K562 (cell line): ENCODE results near the gene TINCR. TPM values are rescaled to one million over a fixed set of nuclear protein-coding genes. Genes with fewer than 3 reads are reported as not detected.

ENCODE experiments used
- ATAC-seq: fragments of 200-7000 bp; cut with Tn5 transposase; 3 replicates; pipeline ENCODE4 v1.9.1; 2020; ENCODE audit warnings: moderate library complexity
- BruUV-seq: library from RNA; stranded (reverse); fragments of 400-500 nt; replicated peaks from 2 replicates; lab custom pipeline; 2021; lab: Mats Ljungman, UMichigan
- CTCF ChIA-PET: fragments of 300-600 bp; formaldehyde crosslinking; extraction: SDS; loops from one replicate; lab custom pipeline; 2021; ENCODE audit warnings: low intra/inter-chr PET ratio; lab: Yijun Ruan, JAX
- POLR2A ChIA-PET: fragments of 300-600, 350-650 bp; sonication (Branson Sonifier 250); formaldehyde crosslinking; extraction: SDS; loops from one replicate; lab custom pipeline; 2021; ENCODE audit warnings: antibody characterized with exemption, inconsistent platforms; lab: Yijun Ruan, JAX
- DNase-seq, 4 experiments: peaks; one replicate each; pipeline versions ENCODE4 v3.0.0 to v3.0.0-alpha.2; 2011 to 2018; ENCODE audit warnings: low spot score in 3 of 4, mixed read lengths in 3 of 4; ENCODE audit errors: extremely low read depth in 1 of 4
- FAIRE-seq: peaks from 2 replicates; lab custom pipeline; 2011; peaks lifted over from hg19 to GRCh38; lab: Jason Lieb, UNC
- H2AFZ ChIP-seq: 2 replicates; pipeline ENCODE4 v1.6.0; 2011; ENCODE audit warnings: low read depth, low read length, control low read depth, inconsistent platforms
- H3K27ac ChIP-seq: fragments of 200-600 bp; 3 replicates; pipeline ENCODE4 v1.8.0; 2011; ENCODE audit warnings: low read depth, mild to moderate bottlenecking, control low read depth, inconsistent platforms, low read length, moderate library complexity, mixed read lengths; ENCODE audit errors: extremely low read depth
- H3K27me3 ChIP-seq, 2 experiments: fragments of 300-600 bp in 1 of 2; 2 replicates in 1 of 2; 3 replicates in 1 of 2; pipeline versions ENCODE4 v1.6.0 to v1.8.0; 2011; ENCODE audit warnings: inconsistent platforms in 2 of 2, low read length in 2 of 2, mild to moderate bottlenecking in 1 of 2, mixed read lengths in 1 of 2, moderate library complexity in 1 of 2; ENCODE audit not compliant: control insufficient read depth in 2 of 2, insufficient read depth in 2 of 2
- H3K36me3 ChIP-seq: fragments of 300-600 bp; 3 replicates; pipeline ENCODE4 v1.8.0; 2011; ENCODE audit warnings: mild to moderate bottlenecking, low read length, inconsistent platforms; ENCODE audit not compliant: control insufficient read depth, insufficient read depth
- H3K4me1 ChIP-seq, 2 experiments: fragments of 200-600 bp in 1 of 2; replicated peaks in 1 of 2; 2 replicates in 1 of 2; 3 replicates in 1 of 2; pipeline versions ENCODE4 v1.5.1 to v1.8.0; 2011; ENCODE audit warnings: inconsistent platforms in 2 of 2, low read length in 2 of 2, mild to moderate bottlenecking in 1 of 2, mixed read lengths in 1 of 2, moderate library complexity in 1 of 2; ENCODE audit not compliant: control insufficient read depth in 2 of 2, insufficient read depth in 2 of 2
- H3K4me2 ChIP-seq: 2 replicates; pipeline ENCODE4 v1.6.1; 2011; ENCODE audit warnings: low read length, control low read depth, inconsistent platforms, mixed read lengths; ENCODE audit not compliant: insufficient read depth
- H3K4me3 ChIP-seq: fragments of 200-600 bp; sonication (generic), shearing (Covaris generic); 2 replicates; pipeline ENCODE4 v1.5.1; 2016; ENCODE audit warnings: control low read depth, inconsistent platforms
- H3K79me2 ChIP-seq: fragments of 200-600 bp; 3 replicates; pipeline ENCODE4 v1.8.0; 2011; ENCODE audit warnings: low read length, inconsistent platforms; ENCODE audit not compliant: control insufficient read depth, insufficient read depth
- H3K9ac ChIP-seq, 2 experiments: 2 replicates each; pipeline versions ENCODE4 v1.6.0 to v1.6.1; 2011; ENCODE audit warnings: low read depth in 2 of 2, low read length in 2 of 2, control low read depth in 1 of 2, inconsistent platforms in 1 of 2, mild to moderate bottlenecking in 1 of 2, mixed read lengths in 1 of 2; ENCODE audit not compliant: insufficient read depth in 1 of 2
- H3K9me1 ChIP-seq: one replicate; pipeline ENCODE4 v1.6.0; 2011; ENCODE audit warnings: inconsistent platforms, mild to moderate bottlenecking, low read length, moderate library complexity; ENCODE audit not compliant: control insufficient read depth, insufficient read depth
- H3K9me3 ChIP-seq: replicated peaks from 2 replicates; pipeline ENCODE4 v1.5.1; 2011; ENCODE audit warnings: low read depth, low read length, inconsistent platforms; ENCODE audit not compliant: control insufficient read depth, insufficient read depth
- H4K20me1 ChIP-seq: replicated peaks from 2 replicates; pipeline ENCODE4 v1.6.1; 2011; ENCODE audit warnings: low read length, inconsistent platforms, mixed read lengths; ENCODE audit not compliant: control insufficient read depth, insufficient read depth
- BCOR ChIP-seq: fragments of 450-650 bp; IDR thresholded peaks from 2 replicates; pipeline ENCODE4 v1.6.1; 2016
- JUNB ChIP-seq: fragments of 450-650 bp; formaldehyde crosslinking; conservative IDR thresholded peaks from 2 replicates; pipeline ENCODE4 v1.4.0; 2020; ENCODE audit warnings: mild to moderate bottlenecking
- MEF2D ChIP-seq: conservative IDR thresholded peaks from 2 replicates; pipeline ENCODE4 v1.6.1; 2016; ENCODE audit warnings: low read depth, missing genetic modification characterization, missing compliant biosample characterization
- NCOA4 ChIP-seq: fragments of 450-650 bp; IDR thresholded peaks from 2 replicates; pipeline ENCODE4 v1.6.1; 2018; ENCODE audit warnings: mild to moderate bottlenecking; ENCODE audit not compliant: partially characterized antibody
- NFRKB ChIP-seq: fragments of 450-650 bp; IDR thresholded peaks from 2 replicates; pipeline ENCODE4 v1.6.1; 2016; ENCODE audit warnings: low read depth
- SMAD1 ChIP-seq: fragments of 150-350 bp; IDR thresholded peaks from 2 replicates; pipeline ENCODE4 v1.6.1; 2014; ENCODE audit warnings: low read length, low read depth; ENCODE audit not compliant: partially characterized antibody
- ZBTB1 ChIP-seq: sonication (generic); formaldehyde crosslinking; IDR thresholded peaks from 2 replicates; pipeline ENCODE4 v1.8.1; 2023; ENCODE audit warnings: missing genetic modification reagents, low read depth, mild to moderate bottlenecking, borderline replicate concordance
- WGBS: fragments of 100-300 bp; shearing (Covaris generic); methylation state at CpG from one replicate; pipeline ENCODE4 v1.1.6; 2016; ENCODE audit warnings: low coverage, mixed read lengths; ENCODE audit not compliant: insufficient coverage; ENCODE audit errors: missing lambda C conversion rate; 5-methylcytosine and 5-hydroxymethylcytosine counted together
- in situ Hi-C: fragments of 300-500 bp; cut with MboI; formaldehyde crosslinking; loops from 4 replicates; pipeline ENCODE4 v1.15.0; 2018; ENCODE audit warnings: inconsistent platforms, mixed read lengths
- intact Hi-C: fragments of 100-400 bp; cut with micrococcal nuclease; formaldehyde crosslinking; loops from 2 replicates; pipeline ENCODE4 v1.14.2; 2022
- polyA plus RNA-seq, 8 experiments: library from polyadenylated mRNA; depleted of rRNA in 4 of 8; stranded (reverse) in 5 of 8; unstranded in 3 of 8; fragments of >200 nt; fragmentation: Nextera tagmentation in 2 of 8; fragmentation: Illumina TruSeq in 1 of 8; extraction: Ambion mirVana in 2 of 8; extraction: Trizol in 1 of 8; gene quantifications; 2 replicates each; pipeline versions ENCODE4 v1.2.1 to v1.2.3, GENCODE V29; 2011 to 2014; ENCODE audit warnings: inconsistent platforms in 1 of 8, missing spikeins in 1 of 8
- total RNA-seq, 7 experiments: library from RNA; depleted of rRNA in 6 of 7; stranded (reverse); fragments of >200 nt in 6 of 7; fragmentation: Illumina TruSeq in 2 of 7; extraction: Trizol in 2 of 7; gene quantifications; 2 replicates each; pipeline versions ENCODE4 v1.2.1 to v1.2.3, GENCODE V29; 2011 to 2021; ENCODE audit warnings: low replicate concordance in 1 of 7
- TF ChIP-seq, protein P1 (sequence below): IDR thresholded peaks from 2 replicates; pipeline ENCODE4 v1.6.1; 2016; ENCODE audit warnings: missing genetic modification characterization, missing compliant biosample characterization
- TF ChIP-seq, protein P2 (sequence below): fragments of 150-350 bp; IDR thresholded peaks from 2 replicates; pipeline ENCODE4 v1.6.1; 2014; ENCODE audit warnings: low read depth, mild to moderate bottlenecking, low read length, borderline replicate concordance

The TINCR gene
- total and polyA plus RNA-seq, 9 of the 15 experiments (the other 6 are each of a cell fraction or from before 2014, with no cell fraction given), result 0.03 to 0.24 (median 0.09) TPM; not detected in 1

GRCh38 chr19:5522106-5522505 lies 45.6 kb downstream of the TINCR start:
- no peak overlapping the region for H3K4me3 ChIP-seq
- in situ Hi-C loops (no loop called here), intact Hi-C loops (loop anchor here (5.0 kb wide), 1 partner anchor 55 kb away; no protein-coding TSS in a partner anchor)
- no peak overlapping the region for H3K9ac ChIP-seq
- H3K27me3 ChIP-seq, result peaks cover 4 to 26% of the 10 kb centered on the region in 2 experiments; a peak in 3 of 5 replicates
- H3K36me3 ChIP-seq, result no peaks in the 10 kb centered on the region
- no peak overlapping the region for H2AFZ ChIP-seq
- no peaks in the 10 kb centered on the region for H3K4me1 ChIP-seq
- FAIRE-seq (no peak), ATAC-seq (no peak), DNase-seq (no peak)
- no peaks in the 10 kb centered on the region for H3K79me2 ChIP-seq
- peaks cover 2% of the 10 kb centered on the region; the same call in 1 of the 2 replicates for H3K9me3 ChIP-seq
- no peaks in the 10 kb centered on the region for H3K9me1 ChIP-seq
- ChIA-PET POLR2A (interaction anchor here (0.7 kb wide), 1 partner anchor 753 kb away, joined by 3 read pairs; no protein-coding TSS in a partner anchor), CTCF (no interaction called here)
- no peaks in the 10 kb centered on the region for H4K20me1 ChIP-seq
- 0% methylated on average over 9 of the region's 11 CpGs for WGBS
- H3K27ac ChIP-seq, result no peak overlapping the region
- TF ChIP-seq NFRKB (no peak), SMAD1 (no peak)
- TF ChIP-seq, protein P1, sequence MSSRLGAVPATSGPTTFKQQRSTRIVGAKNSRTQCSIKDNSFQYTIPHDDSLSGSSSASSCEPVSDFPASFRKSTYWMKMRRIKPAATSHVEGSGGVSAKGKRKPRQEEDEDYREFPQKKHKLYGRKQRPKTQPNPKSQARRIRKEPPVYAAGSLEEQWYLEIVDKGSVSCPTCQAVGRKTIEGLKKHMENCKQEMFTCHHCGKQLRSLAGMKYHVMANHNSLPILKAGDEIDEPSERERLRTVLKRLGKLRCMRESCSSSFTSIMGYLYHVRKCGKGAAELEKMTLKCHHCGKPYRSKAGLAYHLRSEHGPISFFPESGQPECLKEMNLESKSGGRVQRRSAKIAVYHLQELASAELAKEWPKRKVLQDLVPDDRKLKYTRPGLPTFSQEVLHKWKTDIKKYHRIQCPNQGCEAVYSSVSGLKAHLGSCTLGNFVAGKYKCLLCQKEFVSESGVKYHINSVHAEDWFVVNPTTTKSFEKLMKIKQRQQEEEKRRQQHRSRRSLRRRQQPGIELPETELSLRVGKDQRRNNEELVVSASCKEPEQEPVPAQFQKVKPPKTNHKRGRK (tag), result no peak
- H3K4me2 ChIP-seq, result no peak overlapping the region
- no TSS peak for BruUV-seq

GRCh38 chr19:5520501-5520900 lies 47.3 kb downstream of the TINCR start:
- Histone ChIP-seq H3K4me3 (no peak overlapping the region), H3K4me1 (no peaks in the 10 kb centered on the region), H3K27ac (no peak overlapping the region), H4K20me1 (no peaks in the 10 kb centered on the region), H3K36me3 (no peaks in the 10 kb centered on the region), H3K9ac (no peak overlapping the region), H3K9me3 (peaks cover 8% of the 10 kb centered on the region), H2AFZ (no peak overlapping the region), H3K27me3 (peaks cover 4 to 26% of the 10 kb centered on the region in 2 experiments; a peak in 3 of 5 replicates), H3K79me2 (no peaks in the 10 kb centered on the region), H3K9me1 (no peaks in the 10 kb centered on the region), H3K4me2 (no peak overlapping the region)
- ChIA-PET CTCF (no interaction called here), POLR2A (interaction anchor here (0.6 kb wide), 1 partner anchor 37 kb away, joined by 3 read pairs; no protein-coding TSS in a partner anchor)
- in situ Hi-C loops, result no loop called here
- 9% methylated on average over 4 of the region's 4 CpGs for WGBS
- no peak for FAIRE-seq
- intact Hi-C loops, result loop anchor here (5.0 kb wide), 1 partner anchor 57 kb away; no protein-coding TSS in a partner anchor
- DNase-seq, result no peak
- ATAC-seq, result no peak
- no TSS peak for BruUV-seq
- no peak for TF ChIP-seq ZBTB1 (CRISPR knock-in tag)
- TF ChIP-seq BCOR, result peak; percentile 72
- TF ChIP-seq NCOA4, result no peak
- TF ChIP-seq MEF2D (tag), result no peak
- TF ChIP-seq, protein P2, sequence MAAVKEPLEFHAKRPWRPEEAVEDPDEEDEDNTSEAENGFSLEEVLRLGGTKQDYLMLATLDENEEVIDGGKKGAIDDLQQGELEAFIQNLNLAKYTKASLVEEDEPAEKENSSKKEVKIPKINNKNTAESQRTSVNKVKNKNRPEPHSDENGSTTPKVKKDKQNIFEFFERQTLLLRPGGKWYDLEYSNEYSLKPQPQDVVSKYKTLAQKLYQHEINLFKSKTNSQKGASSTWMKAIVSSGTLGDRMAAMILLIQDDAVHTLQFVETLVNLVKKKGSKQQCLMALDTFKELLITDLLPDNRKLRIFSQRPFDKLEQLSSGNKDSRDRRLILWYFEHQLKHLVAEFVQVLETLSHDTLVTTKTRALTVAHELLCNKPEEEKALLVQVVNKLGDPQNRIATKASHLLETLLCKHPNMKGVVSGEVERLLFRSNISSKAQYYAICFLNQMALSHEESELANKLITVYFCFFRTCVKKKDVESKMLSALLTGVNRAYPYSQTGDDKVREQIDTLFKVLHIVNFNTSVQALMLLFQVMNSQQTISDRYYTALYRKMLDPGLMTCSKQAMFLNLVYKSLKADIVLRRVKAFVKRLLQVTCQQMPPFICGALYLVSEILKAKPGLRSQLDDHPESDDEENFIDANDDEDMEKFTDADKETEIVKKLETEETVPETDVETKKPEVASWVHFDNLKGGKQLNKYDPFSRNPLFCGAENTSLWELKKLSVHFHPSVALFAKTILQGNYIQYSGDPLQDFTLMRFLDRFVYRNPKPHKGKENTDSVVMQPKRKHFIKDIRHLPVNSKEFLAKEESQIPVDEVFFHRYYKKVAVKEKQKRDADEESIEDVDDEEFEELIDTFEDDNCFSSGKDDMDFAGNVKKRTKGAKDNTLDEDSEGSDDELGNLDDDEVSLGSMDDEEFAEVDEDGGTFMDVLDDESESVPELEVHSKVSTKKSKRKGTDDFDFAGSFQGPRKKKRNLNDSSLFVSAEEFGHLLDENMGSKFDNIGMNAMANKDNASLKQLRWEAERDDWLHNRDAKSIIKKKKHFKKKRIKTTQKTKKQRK, result no peak
- TF ChIP-seq JUNB (CRISPR knock-in tag), result no peak
